HG02973 (cell line): ENCODE data around the gene RPP14.
"Not testable (repeated sequence)": the region's sequence is repeated elsewhere in the genome, so short reads cannot be mapped to it uniquely, and the experiment has no call there.

Experiments used
- ATAC-seq: cut with Tn5 transposase; IDR thresholded peaks from one replicate; pipeline ENCODE4 v1.9.1; 2021; ENCODE audit warnings: moderate library complexity; ENCODE audit not compliant: unreplicated experiment

RPP14 gene

GRCh38 chr3:58331593-58332152, 25.6 kb downstream of the RPP14 start:
- no peak for ATAC-seq

- ATAC-seq: peak; percentile 90
These were observed 26.6 kb downstream of the RPP14 start, which contains the start of gene PXK for GRCh38 chr3:58332575-58333188. Gene PXK, plus strand, starts transcription at chr3:58332892. Its CDS starts 97 bp downstream, at chr3:58332989.

DNA sequence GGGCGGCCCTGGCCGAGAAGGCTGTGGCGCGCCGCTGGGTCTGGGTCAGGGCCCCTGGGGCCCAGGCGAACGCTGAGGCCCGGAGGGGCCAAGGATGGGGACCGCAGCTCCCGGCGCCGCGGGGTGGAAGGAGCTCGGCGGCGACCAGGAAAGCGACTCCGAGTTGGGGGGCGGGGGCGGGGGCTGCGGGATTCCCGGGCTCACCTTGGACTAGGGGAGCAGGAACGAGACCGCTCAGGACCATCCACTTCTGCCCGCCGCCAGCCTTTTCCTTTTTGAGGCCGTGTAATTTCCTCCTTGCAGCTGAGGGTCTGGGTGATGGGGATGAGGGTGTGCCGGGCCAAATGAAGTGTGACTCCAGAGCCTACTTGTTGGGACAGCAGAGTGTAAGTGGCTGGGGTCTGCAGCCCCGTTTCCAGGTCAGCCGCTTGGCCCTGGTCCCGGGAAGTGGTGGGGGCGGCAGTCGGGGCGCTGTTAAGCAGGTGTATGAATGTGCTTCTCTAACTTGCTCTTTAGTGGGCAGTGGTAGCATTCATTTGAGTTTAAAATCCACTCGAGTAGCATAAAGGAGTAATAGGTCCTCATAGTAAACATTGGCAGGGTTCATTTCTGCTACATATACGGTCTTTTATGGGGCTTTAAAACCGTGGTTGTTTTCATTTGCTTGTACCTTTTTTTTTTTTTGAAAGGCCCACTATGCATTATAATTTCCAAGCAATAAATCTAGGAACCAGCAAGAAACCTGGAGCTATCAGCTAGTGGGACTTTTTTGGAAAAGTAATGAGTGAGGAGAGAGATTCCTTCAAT, 27.4 kb downstream of the RPP14 start:
- peak; percentile 23 for ATAC-seq

DNA sequence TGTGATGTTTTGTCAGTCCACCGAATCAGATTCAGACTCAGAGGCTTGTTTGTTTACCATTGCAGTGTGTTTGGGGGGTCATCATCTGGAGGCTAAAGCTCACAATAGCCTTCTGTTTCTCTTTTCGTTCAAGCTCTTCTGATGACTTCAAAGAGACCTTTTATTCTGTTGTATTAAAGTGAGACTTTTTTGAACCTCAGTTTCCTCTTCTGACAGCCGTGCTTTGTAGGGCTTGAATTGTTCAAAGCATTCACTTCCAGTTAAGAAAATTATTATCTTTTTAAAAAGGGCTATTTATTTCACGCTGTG, 27.9 kb downstream of the RPP14 start:
- ATAC-seq: no peak

DNA sequence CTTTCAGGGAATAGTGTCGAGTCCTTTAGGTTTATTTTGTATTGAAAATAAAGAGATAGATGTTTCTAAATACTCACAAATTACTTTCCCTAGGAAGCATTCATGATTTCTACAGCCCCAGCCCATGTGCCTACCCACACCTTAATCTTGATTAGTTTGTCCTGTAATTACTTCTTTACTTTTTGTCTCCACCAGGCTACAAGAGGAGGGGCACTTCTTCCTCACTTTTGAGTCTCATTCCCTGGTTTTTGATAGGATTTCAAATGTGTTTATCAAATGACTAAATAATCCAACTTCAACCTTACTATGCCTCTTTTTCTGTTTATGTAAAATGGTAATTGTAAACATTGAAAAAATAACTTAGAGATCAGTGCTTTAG, 28.4 kb downstream of the RPP14 start:
- no peak for ATAC-seq

DNA sequence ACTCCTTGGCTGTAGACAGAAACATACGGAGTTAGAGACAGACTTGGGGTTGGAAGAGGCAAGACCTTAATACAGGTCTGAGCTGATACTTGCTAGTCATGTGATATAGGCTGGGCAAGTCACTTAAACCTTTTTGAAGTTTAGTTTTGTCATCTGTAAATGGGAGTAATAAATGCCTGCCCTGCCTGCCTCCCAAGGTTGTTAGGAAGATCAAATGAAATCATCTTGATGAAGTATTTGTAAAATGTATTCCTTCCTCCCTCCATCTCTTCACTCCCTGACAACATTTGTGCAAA, 29.6 kb downstream of the RPP14 start:
- no peak for ATAC-seq

DNA sequence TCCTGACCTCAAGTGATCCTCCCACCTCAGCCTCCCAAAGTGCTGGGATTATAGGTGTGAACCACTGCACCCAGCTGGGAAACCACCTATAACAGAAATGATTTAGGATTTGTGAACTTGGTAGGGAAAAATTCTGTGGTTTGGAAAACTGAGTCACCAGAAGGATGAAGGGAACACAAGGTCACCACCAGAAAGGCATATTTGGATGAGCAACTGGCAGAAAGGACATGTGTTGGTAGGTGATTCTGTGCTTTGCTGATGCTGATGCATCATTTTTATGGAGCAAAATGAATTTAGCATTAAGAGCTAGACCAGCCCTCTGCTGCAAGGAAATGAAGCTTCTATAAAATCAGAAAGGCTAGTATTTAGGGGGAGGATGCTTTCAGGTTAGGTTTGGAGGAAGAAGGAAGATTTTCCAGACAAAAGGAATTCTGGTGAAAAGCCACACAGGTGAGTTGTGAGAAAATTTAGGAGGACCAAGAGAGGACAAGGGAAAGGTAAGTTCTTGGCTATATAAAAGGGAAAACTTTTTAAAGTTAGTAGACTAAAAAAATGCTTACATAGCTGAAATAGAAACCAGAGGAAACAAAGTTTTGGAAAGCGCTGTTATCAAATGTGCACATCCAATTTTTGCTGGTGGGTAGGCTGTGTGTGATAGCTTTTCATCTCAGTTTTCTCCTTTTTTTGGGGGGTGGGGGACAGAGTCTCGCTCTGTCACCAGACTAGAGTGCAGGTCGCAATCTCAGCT, 30.3 kb downstream of the RPP14 start:
- no peak for ATAC-seq

DNA sequence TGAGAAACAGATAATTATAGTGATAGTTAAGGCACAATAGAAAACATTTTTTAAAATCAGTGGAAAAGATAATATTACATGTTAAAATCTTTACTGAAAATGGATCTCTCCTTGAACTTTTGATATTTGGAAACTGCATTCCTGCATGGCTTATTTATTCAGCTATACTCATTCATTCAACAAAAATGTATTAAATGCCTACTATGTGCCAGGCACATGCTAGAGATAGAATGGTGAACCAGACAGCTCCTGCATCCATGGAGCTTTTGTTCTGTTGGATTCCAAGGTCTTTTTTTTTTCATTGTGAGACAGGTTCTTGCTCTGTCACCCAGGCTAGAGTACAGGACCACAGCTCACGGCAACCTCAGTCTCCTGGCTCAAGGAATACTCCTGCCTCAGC, 31.1 kb downstream of the RPP14 start:
- no peak for ATAC-seq

DNA sequence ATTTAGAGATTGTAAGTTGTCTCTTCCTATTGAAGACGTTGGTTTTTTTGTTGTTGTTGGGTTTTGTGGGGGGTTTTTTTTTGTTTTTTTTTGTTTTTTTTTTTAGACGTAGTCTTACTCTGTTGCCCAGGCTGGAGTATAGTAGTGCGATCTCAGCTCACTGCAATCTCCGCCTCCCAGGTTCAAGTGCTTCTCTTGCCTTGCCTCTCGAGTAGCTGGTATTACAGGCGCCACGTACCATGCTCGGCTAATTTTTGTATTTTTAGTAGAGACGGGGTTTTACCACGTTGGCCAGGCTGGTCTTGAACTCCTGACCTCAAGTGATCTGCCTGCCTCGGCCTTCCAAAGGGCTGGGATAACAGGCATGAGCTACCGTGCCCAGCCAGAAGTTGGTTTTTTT, 33.1 kb downstream of the RPP14 start:
- not testable (repeated sequence) for ATAC-seq

- no peak for ATAC-seq
These were observed 34.7 kb downstream of the RPP14 start for GRCh38 chr3:58340594-58341244.

- ATAC-seq: no peak
These were observed 35.3 kb downstream of the RPP14 start for GRCh38 chr3:58341376-58341775.

- ATAC-seq: no peak
These were observed 36.6 kb downstream of the RPP14 start for GRCh38 chr3:58342676-58343075.

DNA sequence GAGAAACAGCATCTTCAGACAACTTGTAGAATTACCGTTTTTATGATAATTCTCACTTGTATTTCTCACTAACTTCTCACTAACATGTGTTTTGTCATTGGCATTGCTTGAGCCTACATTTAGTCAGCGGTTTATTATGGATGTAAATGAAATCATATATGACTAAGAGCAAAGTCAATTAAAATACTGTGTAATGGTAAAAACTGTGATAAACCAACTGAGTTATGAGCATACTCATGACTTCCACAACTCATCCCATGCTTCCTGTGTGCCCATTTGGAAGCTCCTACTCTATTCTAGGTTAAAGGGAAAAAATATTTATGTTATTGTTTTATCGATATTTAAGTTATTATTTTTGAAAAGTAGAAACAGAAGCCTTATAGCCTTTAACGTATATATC, 39.4 kb downstream of the RPP14 start:
- ATAC-seq: no peak

DNA sequence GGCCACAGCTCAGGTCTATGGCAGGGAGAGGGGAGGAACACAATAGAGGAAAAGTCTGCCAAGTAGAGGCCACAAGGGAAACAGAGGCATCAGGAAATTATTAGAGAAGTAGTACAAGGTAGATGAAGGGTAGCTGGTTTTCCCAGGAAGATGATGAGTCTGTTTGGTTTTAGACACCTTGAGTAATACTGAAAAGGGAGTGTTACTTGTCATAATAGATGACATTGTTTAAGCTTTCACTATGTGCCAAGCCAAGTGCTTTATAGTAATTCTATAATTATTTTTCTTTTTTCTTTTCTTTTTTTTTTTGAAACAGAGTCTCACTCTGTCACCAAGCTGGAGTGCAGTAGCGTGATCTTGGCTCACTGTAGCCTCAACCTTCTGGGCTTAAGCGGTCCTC, 40.3 kb downstream of the RPP14 start:
- no peak for ATAC-seq

- ATAC-seq: no peak
These were observed 41.9 kb downstream of the RPP14 start for GRCh38 chr3:58347984-58348383.

- ATAC-seq: peak; percentile 90
These were observed 44.0 kb downstream of the RPP14 start for GRCh38 chr3:58349792-58350626.

DNA sequence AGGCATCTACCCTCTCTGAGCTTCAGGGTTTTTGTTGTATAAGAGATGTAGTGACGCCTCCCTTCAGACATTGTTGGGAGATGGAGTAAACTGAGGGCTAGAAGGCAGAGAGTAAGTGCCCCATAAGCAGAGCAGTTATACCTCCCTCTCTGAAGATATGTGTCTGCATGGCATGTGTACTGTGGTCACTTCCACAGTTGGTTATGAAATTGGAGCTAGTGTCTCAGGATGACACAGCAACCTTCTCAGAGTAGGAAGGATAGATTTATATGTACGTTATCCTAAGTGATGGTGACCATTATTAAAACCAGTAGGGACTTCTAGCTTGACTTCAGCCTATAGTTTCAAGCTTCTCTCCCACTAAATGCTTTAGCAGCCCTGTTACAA, 44.6 kb downstream of the RPP14 start:
- no peak for ATAC-seq

DNA sequence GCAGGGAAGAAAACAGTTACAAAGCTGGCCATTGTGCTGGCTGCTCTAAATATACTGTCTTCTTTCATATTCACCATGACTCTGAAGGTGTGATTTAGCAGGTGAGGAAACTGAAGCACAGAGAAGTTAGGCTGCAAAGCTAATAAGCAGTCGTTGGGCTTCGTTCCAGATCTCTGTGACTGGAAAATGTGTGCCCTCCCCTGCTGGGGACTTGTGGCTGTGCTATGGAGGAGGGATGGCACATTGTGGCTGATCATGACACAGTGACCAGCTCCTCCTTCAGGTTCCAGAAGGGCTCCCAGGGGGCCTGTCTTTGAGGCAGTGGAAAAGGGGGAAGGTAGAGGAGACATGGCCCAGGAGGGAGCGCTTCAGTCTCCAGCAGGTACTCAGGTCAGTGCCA, 45.9 kb downstream of the RPP14 start:
- ATAC-seq: no peak

DNA sequence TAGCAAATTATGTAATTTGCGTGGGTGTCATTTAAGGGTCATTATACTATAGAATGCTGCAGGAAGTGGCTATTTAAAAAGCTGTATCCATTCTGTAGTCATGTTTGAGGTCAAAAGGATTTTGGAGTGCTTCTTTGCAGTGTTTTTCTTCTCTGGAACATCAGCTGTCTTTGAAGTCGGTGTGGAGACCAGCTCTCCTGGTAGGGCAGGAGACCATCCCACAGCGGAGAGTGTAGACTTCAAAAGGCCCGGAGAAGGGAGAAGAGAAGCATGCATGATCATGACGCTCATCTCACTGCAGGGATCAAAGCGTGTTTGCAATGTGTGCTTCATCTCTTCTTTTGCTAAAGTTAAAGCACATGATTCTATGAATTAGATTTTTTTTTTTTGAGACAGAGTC, 46.6 kb downstream of the RPP14 start:
- ATAC-seq: no peak

- no peak for ATAC-seq
These were observed 47.9 kb downstream of the RPP14 start for GRCh38 chr3:58353722-58354553.
